ENCODE measurements around the gene NRGN.

The NRGN gene

DNA sequence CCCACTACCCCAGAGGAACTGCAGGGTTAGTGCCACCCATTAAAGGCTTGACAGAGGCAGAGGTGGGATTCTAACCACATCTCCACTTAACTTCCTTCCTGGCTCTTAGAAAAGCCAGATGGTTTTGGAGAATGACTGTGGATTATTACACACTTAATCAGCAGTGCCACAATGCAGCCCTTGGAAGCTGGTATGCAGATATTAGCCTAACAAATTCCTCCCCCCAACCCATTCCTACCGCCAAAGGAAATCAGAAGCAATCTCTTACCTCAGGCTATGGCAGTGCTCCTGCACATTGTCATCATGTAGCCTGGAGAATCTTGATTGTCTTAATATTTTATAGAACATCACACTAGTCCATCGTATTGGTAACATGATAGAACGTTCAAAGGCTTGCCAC, 23.2 kb upstream of the NRGN start:
- DNase-seq (ENCODE audit: low read depth, low spot score) = no peak
- POLR2A ChIA-PET = no interaction called here
- CTCF ChIA-PET = interaction anchor here (1.7 kb wide), 1 partner anchor 30 kb away, joined by 5 read pairs; no protein-coding TSS in a partner anchor
- TF ChIP-seq, protein P1, sequence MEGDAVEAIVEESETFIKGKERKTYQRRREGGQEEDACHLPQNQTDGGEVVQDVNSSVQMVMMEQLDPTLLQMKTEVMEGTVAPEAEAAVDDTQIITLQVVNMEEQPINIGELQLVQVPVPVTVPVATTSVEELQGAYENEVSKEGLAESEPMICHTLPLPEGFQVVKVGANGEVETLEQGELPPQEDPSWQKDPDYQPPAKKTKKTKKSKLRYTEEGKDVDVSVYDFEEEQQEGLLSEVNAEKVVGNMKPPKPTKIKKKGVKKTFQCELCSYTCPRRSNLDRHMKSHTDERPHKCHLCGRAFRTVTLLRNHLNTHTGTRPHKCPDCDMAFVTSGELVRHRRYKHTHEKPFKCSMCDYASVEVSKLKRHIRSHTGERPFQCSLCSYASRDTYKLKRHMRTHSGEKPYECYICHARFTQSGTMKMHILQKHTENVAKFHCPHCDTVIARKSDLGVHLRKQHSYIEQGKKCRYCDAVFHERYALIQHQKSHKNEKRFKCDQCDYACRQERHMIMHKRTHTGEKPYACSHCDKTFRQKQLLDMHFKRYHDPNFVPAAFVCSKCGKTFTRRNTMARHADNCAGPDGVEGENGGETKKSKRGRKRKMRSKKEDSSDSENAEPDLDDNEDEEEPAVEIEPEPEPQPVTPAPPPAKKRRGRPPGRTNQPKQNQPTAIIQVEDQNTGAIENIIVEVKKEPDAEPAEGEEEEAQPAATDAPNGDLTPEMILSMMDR (IDR thresholded peaks at IDR 0.05; ENCODE audit: insufficient read depth, low read length, missing control alignments) = no peak
- no peak overlapping the region for H3K4me3 ChIP-seq (ENCODE audit: low read depth, low read length)

DNA sequence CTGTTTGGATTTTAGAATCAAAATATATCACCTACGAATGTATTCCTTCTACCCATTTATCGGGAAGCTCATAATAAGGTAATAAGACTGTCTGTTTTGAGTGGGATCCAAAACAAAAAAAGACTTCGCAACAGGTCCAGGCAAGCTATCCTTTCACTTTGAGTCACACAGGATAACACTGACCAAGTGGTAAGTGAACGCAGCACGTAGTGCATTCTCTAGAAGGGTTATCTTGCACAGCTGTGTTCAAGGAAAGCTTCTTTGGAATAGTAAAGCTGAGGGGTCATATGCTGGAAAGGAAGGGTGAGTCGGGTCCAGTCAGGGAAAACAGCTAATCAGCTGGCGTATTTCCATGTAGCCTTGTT, 22.3 kb upstream of the NRGN start:
- POLR2A ChIA-PET = no interaction called here
- CTCF ChIA-PET = interaction anchor here (0.9 kb wide), 1 partner anchor 12 kb away, joined by 3 read pairs; no protein-coding TSS in a partner anchor
- TF ChIP-seq, protein P1 (IDR thresholded peaks at IDR 0.05; ENCODE audit: insufficient read depth, low read length, missing control alignments) = no peak
- H3K4me3 ChIP-seq (ENCODE audit: low read depth, low read length) = no peak overlapping the region
- no peak for DNase-seq (ENCODE audit: low read depth, low spot score)

DNA sequence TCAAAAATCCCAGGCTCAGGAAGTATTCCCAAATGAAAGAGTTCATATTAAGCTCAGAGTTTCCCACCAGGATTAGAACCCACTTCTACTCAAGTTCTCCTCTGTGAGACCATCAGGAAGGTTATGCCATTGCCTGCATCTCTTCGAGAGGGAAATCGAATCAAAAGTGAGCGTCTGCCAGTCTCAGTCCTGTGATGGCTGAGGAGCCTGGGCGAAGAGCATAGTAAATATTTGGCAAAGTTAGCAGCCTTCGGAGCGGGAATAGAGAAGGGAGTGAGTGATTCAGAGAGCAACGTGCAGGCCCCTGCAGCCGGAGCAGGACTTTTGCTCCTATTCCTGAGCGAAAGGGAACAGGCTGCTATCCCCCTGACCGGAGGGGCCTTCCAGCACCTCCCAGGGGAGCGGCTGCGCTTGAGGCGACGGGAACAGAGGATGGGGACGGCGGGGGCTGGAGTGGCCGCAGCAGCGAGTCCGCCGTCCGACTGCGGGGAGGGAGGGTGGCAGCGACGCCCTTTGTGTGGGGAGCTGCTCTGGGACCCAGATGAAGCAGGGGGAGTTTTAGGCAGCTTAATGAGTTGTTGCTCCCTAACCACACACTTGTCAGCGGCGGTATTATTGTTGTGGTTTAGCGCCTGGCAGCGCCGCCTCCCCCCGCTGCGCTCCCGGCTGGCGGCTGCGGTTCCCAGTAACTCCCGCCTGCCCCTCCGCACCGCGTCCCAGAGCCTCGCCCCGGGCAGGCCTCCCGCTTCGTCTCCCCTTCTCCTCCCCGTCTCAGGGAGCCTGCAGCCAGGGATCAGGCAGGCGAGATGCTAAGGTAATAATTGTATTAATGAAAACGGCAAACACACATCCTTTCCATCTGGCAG, 21.7 kb upstream of the NRGN start:
- no peak for DNase-seq (ENCODE audit: low read depth, low spot score)
- POLR2A ChIA-PET = no interaction called here
- H3K4me3 ChIP-seq (ENCODE audit: low read depth, low read length) = peak overlapping the region; percentile 46

DNA sequence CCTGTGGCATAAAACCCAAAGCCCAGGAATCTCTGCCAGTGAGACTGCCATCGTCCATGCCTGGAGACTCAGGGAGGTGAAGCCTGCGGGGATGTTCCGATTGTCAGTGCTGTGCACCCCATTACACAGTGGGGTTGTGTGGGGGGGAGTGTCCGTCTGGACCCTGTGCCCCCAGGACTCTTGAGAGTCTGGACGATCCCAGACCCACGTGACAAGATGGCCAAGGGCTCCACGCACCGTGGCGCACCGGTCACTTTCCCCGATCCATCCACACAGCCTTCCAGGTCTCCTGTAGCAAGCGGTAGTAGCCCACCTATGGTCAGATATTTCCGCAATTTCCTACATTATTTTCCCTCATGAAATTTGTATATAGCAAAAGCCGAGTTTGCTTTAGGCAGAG, 20.9 kb upstream of the NRGN start:
- TF ChIP-seq, protein P1 (IDR thresholded peaks at IDR 0.05; ENCODE audit: insufficient read depth, low read length, missing control alignments) = no peak
- DNase-seq (ENCODE audit: low read depth, low spot score) = no peak
- ChIA-PET CTCF (no interaction called here), POLR2A (no interaction called here)
- no peak overlapping the region for H3K4me3 ChIP-seq (ENCODE audit: low read depth, low read length)

More for the DNA sequence above, 21.7 kb upstream of the NRGN start:
- CTCF ChIA-PET = interaction anchor here (0.9 kb wide), 1 partner anchor 13 kb away, joined by 3 read pairs; no protein-coding TSS in a partner anchor
- TF ChIP-seq, protein P1 (IDR thresholded peaks at IDR 0.05; ENCODE audit: insufficient read depth, low read length, missing control alignments) = no peak

DNA sequence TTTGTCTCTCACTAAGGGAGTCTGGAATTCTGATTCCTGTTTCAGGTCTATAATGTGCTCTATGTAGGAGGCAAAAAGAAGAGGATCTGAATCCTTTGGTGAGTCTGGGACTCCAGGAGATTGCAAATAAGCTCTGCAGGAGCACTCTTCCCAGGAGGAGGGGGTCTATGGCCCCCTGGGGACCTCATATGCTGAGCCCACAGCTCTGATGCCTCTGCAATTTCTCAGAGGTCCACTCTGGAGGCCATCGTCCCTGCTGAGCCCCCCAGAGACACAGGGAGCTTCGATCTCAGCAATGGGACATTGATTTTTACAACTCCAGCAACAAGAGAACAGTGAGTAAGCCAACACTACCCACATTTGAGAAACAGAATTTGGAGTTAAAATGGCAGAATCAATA, 20.2 kb upstream of the NRGN start:
- CTCF ChIA-PET = interaction anchor here (1.1 to 1.4 kb wide), 2 partner anchors 44 to 117 kb away, joined by 3 read pairs; no protein-coding TSS in a partner anchor
- TF ChIP-seq, protein P1 (IDR thresholded peaks at IDR 0.05; ENCODE audit: insufficient read depth, low read length, missing control alignments) = no peak
- H3K4me3 ChIP-seq (ENCODE audit: low read depth, low read length) = no peak overlapping the region
- POLR2A ChIA-PET = no interaction called here
- no peak for DNase-seq (ENCODE audit: low read depth, low spot score)

DNA sequence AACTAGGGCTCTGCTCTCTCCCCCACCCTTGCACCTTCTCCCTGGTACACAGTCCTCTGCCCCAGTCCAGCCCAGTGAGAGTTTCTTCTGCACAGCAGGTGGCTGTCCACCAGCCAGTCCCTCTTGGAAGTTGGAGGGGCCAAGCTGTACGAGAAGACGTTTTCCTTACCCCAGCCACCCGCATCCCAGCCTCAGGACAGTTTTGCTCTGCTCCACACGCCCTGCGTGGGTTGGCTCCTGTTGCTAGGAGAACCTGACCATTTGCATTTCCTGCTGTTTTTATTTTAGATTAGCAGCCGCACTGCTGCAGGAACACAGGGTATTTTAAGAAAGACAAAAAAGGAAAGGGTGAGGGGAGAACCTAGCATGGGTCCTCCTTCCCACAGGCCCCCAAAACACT, 17.6 kb upstream of the NRGN start:
- DNase-seq (ENCODE audit: low read depth, low spot score) = no peak
- no peak overlapping the region for H3K4me3 ChIP-seq (ENCODE audit: low read depth, low read length)
- CTCF ChIA-PET = no interaction called here
- TF ChIP-seq, protein P1 (IDR thresholded peaks at IDR 0.05; ENCODE audit: insufficient read depth, low read length, missing control alignments) = no peak
- POLR2A ChIA-PET = no interaction called here

All from AG04449 (cell line).